MM.1S (cell line): ENCODE data around the gene PITPNM1.

Experiments used
- EZH2 ChIP-seq: fragments of 300-600 bp; sonication (generic); optimal IDR thresholded peaks from 2 replicates; pipeline ENCODE3; 2017; ENCODE audit warnings: low read depth, mild to moderate bottlenecking, antibody characterized with exemption, low read length, mixed read lengths
- EZH2phosphoT487 ChIP-seq: fragments of 300-600 bp; sonication (generic); IDR thresholded peaks from 2 replicates; pipeline ENCODE4 v1.6.1; 2018; ENCODE audit warnings: antibody characterized with exemption, low read length
- TF ChIP-seq, protein P1 (sequence below): fragments of 300-600 bp; sonication (generic); IDR thresholded peaks from 2 replicates; pipeline ENCODE4 v1.5.1; 2016; ENCODE audit warnings: antibody characterized with exemption, low read length, mixed read lengths

DNA sequence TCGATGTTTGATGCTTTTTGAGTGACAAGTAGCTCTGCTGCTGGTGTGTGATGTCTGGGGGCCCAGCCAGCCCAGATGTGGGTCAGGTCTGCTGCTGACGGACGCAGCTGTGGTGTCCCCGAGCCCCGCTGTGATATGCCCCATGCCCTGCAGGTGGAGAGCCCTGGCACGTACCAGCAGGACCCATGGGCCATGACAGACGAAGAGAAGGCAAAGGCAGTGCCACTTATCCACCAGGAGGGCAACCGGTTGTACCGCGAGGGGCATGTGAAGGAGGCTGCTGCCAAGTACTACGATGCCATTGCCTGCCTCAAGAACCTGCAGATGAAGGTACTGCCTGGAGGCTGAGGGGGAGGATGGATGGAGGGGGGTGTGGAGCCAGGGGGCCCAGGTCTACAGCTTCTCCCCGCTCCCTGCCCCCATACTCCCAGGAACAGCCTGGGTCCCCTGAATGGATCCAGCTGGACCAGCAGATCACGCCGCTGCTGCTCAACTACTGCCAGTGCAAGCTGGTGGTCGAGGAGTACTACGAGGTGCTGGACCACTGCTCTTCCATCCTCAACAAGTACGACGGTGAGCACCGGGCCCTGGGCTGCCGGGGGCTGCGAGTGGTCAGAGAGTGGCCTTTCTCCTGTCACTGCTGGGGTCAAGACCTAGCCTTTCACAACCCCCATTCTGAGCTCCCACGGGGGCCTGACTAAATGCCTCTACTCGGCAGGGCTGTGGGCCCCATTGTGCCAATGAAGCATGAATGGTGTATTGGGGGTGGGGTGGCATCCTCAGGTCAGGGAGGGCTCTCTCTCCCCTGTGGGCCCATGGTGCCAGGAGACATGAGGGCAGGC is 15.1 kb downstream of the PITPNM1 start:
- no peak for TF ChIP-seq EZH2
- TF ChIP-seq, protein P1, sequence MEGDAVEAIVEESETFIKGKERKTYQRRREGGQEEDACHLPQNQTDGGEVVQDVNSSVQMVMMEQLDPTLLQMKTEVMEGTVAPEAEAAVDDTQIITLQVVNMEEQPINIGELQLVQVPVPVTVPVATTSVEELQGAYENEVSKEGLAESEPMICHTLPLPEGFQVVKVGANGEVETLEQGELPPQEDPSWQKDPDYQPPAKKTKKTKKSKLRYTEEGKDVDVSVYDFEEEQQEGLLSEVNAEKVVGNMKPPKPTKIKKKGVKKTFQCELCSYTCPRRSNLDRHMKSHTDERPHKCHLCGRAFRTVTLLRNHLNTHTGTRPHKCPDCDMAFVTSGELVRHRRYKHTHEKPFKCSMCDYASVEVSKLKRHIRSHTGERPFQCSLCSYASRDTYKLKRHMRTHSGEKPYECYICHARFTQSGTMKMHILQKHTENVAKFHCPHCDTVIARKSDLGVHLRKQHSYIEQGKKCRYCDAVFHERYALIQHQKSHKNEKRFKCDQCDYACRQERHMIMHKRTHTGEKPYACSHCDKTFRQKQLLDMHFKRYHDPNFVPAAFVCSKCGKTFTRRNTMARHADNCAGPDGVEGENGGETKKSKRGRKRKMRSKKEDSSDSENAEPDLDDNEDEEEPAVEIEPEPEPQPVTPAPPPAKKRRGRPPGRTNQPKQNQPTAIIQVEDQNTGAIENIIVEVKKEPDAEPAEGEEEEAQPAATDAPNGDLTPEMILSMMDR, result no peak
- TF ChIP-seq EZH2phosphoT487, result no peak
